ENCODE data around the gene TTC7B. TPM values are rescaled to one million over a fixed set of nuclear protein-coding genes. Genes with fewer than 3 reads are reported as not detected.

TTC7B gene
- total and polyA plus RNA-seq, 10 of the 15 experiments (the other 5 are each of a cell fraction or from before 2014, with no cell fraction given), result under 0.01 to 1.1 (median 0.26) TPM; not detected in 2

DNA sequence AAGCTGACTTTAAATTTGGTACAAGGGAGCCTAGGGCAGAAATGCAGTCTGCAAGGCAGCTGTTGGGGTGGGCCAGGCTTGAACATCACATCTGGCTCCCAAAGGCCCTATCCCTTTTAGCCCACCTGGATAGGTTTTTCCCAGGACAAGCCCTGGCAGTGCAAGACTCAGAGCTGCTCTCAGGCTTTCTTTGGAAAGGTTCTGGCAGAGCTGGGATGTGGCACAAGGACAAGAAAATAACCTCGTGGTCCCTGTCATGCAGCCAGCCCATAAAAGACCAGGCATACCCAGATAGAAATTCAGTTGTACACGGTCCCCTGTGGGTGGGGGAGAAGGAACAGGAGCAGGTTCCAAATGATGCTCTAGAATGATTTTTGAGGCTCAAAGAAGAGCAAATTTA, 206.9 kb downstream of the TTC7B start (continued):
- TF ChIP-seq, protein P1, sequence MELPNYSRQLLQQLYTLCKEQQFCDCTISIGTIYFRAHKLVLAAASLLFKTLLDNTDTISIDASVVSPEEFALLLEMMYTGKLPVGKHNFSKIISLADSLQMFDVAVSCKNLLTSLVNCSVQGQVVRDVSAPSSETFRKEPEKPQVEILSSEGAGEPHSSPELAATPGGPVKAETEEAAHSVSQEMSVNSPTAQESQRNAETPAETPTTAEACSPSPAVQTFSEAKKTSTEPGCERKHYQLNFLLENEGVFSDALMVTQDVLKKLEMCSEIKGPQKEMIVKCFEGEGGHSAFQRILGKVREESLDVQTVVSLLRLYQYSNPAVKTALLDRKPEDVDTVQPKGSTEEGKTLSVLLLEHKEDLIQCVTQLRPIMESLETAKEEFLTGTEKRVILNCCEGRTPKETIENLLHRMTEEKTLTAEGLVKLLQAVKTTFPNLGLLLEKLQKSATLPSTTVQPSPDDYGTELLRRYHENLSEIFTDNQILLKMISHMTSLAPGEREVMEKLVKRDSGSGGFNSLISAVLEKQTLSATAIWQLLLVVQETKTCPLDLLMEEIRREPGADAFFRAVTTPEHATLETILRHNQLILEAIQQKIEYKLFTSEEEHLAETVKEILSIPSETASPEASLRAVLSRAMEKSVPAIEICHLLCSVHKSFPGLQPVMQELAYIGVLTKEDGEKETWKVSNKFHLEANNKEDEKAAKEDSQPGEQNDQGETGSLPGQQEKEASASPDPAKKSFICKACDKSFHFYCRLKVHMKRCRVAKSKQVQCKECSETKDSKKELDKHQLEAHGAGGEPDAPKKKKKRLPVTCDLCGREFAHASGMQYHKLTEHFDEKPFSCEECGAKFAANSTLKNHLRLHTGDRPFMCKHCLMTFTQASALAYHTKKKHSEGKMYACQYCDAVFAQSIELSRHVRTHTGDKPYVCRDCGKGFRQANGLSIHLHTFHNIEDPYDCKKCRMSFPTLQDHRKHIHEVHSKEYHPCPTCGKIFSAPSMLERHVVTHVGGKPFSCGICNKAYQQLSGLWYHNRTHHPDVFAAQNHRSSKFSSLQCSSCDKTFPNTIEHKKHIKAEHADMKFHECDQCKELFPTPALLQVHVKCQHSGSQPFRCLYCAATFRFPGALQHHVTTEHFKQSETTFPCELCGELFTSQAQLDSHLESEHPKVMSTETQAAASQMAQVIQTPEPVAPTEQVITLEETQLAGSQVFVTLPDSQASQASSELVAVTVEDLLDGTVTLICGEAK (IDR thresholded peaks at IDR 0.05; ENCODE audit: borderline replicate concordance), result no peak
- no peak for TF ChIP-seq IRF4 (IDR thresholded peaks at IDR 0.05; ENCODE audit: low read depth, low read length)
- no peak for TF ChIP-seq CHD4 (IDR thresholded peaks at IDR 0.05)
- no peak for TF ChIP-seq PAX5 (IDR thresholded peaks at IDR 0.05; ENCODE audit: borderline replicate concordance, low read depth, low read length)

DNA sequence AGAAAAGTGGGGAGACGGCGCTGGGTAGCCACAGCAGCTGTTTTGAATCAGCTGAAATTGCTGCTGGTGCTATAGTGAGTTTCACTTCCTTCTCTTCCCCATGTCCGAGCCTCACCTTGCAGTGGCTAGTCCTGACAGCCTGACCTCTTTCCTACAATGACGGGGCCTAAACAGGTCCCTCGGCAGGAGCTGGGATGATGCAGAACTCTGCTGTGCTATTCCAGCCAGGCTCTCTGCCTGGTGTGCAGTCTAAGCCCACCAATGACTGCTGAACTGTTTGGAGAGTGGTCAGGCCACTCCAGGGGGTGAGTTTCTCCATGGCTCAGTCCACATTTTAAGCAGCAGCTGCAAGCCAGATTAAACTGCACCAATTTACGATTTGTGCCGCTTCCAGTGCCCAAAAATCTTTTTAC, 207.3 kb downstream of the TTC7B start:
- Histone ChIP-seq H3K4me1 (ENCODE audit: control insufficient read depth, insufficient read depth, low read length) (no peaks in the 10 kb centered on the region; the same call in 1 of the 2 replicates), H2AFZ (ENCODE audit: control insufficient read depth, low read depth, low read length) (no peak overlapping the region), H3K27me3 (replicated peaks in 1 of 2; ENCODE audit: control insufficient read depth in 2 of 2, insufficient read depth in 2 of 2, low read length in 1 of 2) (peaks cover 1 to 5% of the 10 kb centered on the region in 2 experiments; a peak in 1 of 4 replicates), H3K4me2 (ENCODE audit: control insufficient read depth, insufficient read depth) (no peak overlapping the region), H3K9me3 (replicated peaks; ENCODE audit: control insufficient read depth, insufficient read depth, low read length) (no peaks in the 10 kb centered on the region), H3K9ac (ENCODE audit: control insufficient read depth, insufficient read depth, low read length) (no peak overlapping the region), H3K4me3 (no peak overlapping the region), H4K20me1 (ENCODE audit: control insufficient read depth, insufficient read depth) (no peaks in the 10 kb centered on the region), H3K36me3 (ENCODE audit: control insufficient read depth in 2 of 2, insufficient read depth in 2 of 2, low read length in 1 of 2) (no peaks in the 10 kb centered on the region), H3K79me2 (ENCODE audit: control insufficient read depth, insufficient read depth, low read length) (no peaks in the 10 kb centered on the region), H3K27ac (ENCODE audit: control insufficient read depth, insufficient read depth) (no peak overlapping the region)
- BruUV-seq (replicated peaks), result no TSS peak
- intact Hi-C loops (cut with micrococcal nuclease; ENCODE audit: unreplicated experiment) (loop anchor here (10.0 kb wide), 1 partner anchor 184 kb away; no protein-coding TSS in a partner anchor), in situ Hi-C loops (cut with MboI) (no loop called here)
- ATAC-seq (peak; percentile 95), FAIRE-seq (no peak), DNase-seq (ENCODE audit: low read depth, low spot score) (no peak)
- ChIA-PET RAD21 (ENCODE audit: unreplicated experiment) (no interaction called here), SMC1A (ENCODE audit: uncharacterized antibody, unreplicated experiment) (no interaction called here), POLR2A (no interaction called here), CTCF (no interaction called here)
- WGBS (ENCODE audit: insufficient coverage, insufficient replicate concordance, low lambda C conversion rate, missing lambda C conversion rate), result 17% methylated on average over 7 of the region's 7 CpGs
- TF ChIP-seq FOXK2 (IDR thresholded peaks at IDR 0.05) (no peak), RUNX3 (IDR thresholded peaks at IDR 0.05; ENCODE audit: low read length) (peak; percentile 12; the same call in 1 of the 2 replicates), EP300 (IDR thresholded peaks at IDR 0.05; ENCODE audit: borderline replicate concordance in 1 of 2, control insufficient read depth in 1 of 2, low read depth in 2 of 2, low read length in 2 of 2) (0 out of 4 replicates have a peak, but pooled peaks of 1 of the 2 experiments have one; percentile 37), SPI1 (IDR thresholded peaks at IDR 0.05; ENCODE audit: borderline replicate concordance, insufficient read depth, low read depth, low read length) (peak; percentile 90)
- TF ChIP-seq, protein P2, sequence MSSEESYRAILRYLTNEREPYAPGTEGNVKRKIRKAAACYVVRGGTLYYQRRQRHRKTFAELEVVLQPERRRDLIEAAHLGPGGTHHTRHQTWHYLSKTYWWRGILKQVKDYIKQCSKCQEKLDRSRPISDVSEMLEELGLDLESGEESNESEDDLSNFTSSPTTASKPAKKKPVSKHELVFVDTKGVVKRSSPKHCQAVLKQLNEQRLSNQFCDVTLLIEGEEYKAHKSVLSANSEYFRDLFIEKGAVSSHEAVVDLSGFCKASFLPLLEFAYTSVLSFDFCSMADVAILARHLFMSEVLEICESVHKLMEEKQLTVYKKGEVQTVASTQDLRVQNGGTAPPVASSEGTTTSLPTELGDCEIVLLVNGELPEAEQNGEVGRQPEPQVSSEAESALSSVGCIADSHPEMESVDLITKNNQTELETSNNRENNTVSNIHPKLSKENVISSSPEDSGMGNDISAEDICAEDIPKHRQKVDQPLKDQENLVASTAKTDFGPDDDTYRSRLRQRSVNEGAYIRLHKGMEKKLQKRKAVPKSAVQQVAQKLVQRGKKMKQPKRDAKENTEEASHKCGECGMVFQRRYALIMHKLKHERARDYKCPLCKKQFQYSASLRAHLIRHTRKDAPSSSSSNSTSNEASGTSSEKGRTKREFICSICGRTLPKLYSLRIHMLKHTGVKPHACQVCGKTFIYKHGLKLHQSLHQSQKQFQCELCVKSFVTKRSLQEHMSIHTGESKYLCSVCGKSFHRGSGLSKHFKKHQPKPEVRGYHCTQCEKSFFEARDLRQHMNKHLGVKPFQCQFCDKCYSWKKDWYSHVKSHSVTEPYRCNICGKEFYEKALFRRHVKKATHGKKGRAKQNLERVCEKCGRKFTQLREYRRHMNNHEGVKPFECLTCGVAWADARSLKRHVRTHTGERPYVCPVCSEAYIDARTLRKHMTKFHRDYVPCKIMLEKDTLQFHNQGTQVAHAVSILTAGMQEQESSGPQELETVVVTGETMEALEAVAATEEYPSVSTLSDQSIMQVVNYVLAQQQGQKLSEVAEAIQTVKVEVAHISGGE (CRISPR knock-in tag; IDR thresholded peaks at IDR 0.05), result no peak
